T-helper 1 cell treated with Interleukin-12 subunit alpha and Interleukin-12 subunit beta and Interleukin-4 antibody, amounts not matched to agents 30 μg/mL and 1 μg/mL, for 36 hours (primary cell): Measurements from ENCODE around the gene KCNQ2.

ENCODE experiments used
- H3K27ac Mint-ChIP-seq: one replicate; pipeline ENCODE4 v1.8.0; 2021; ENCODE audit warnings: mild to moderate bottlenecking, mixed read lengths
- H3K27me3 Mint-ChIP-seq: one replicate; pipeline ENCODE4 v1.8.0; 2021; ENCODE audit warnings: low read depth, mixed read lengths
- H3K36me3 Mint-ChIP-seq: one replicate; pipeline ENCODE4 v1.8.0; 2021; ENCODE audit warnings: low read depth, mixed read lengths
- H3K4me1 Mint-ChIP-seq: one replicate; pipeline ENCODE4 v1.8.0; 2021; ENCODE audit warnings: low read depth, mixed read lengths
- H3K4me3 Mint-ChIP-seq: one replicate; pipeline ENCODE4 v1.8.0; 2021; ENCODE audit warnings: mild to moderate bottlenecking, moderate library complexity, mixed read lengths
- H3K9me3 Mint-ChIP-seq: one replicate; pipeline ENCODE4 v1.8.0; 2021; ENCODE audit warnings: mixed read lengths

Gene KCNQ2

GRCh38 chr20:63423751-63424150, 48.7 kb downstream of the KCNQ2 start:
- no peaks in the 10 kb centered on the region for H3K36me3 Mint-ChIP-seq
- no peaks in the 10 kb centered on the region for H3K9me3 Mint-ChIP-seq
- H3K4me1 Mint-ChIP-seq = no peaks in the 10 kb centered on the region

DNA sequence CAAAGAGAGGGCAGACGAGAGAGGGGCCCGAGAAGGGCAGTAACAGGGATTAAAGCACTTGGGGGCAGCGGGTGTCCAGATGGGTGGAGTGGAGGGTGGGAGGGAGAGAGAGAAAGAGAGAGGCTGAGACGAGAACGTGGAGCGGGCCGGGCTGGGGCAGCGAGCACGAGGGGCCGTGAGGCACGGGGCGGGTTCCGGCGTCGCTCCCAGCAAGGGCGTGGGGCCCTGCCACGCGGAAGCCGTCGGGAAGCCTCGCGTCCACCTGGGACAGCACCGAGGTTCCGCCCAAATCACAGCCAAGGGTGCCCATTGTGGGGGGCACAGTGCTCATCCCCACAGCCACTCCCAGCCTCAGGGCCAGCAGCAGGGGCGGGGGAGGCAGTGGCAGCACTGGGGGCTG, 49.8 kb downstream of the KCNQ2 start:
- no peaks in the 10 kb centered on the region for H3K36me3 Mint-ChIP-seq
- H3K27ac Mint-ChIP-seq = no peak overlapping the region
- no peaks in the 10 kb centered on the region for H3K9me3 Mint-ChIP-seq
- H3K4me1 Mint-ChIP-seq = no peaks in the 10 kb centered on the region
- H3K27me3 Mint-ChIP-seq = no peaks in the 10 kb centered on the region
- H3K4me3 Mint-ChIP-seq = no peak overlapping the region

More at GRCh38 chr20:63423751-63424150, 48.7 kb downstream of the KCNQ2 start:
- Mint-ChIP-seq H3K4me3 (no peak overlapping the region), H3K27me3 (no peaks in the 10 kb centered on the region), H3K27ac (no peak overlapping the region)

- no peaks in the 10 kb centered on the region for H3K9me3 Mint-ChIP-seq
- no peak overlapping the region for H3K27ac Mint-ChIP-seq
- no peaks in the 10 kb centered on the region for H3K4me1 Mint-ChIP-seq
- no peak overlapping the region for H3K4me3 Mint-ChIP-seq
- H3K27me3 Mint-ChIP-seq = no peaks in the 10 kb centered on the region
- H3K36me3 Mint-ChIP-seq = no peaks in the 10 kb centered on the region
These were observed 50.5 kb downstream of the KCNQ2 start for GRCh38 chr20:63421913-63422312.

- Mint-ChIP-seq H3K4me3 (no peak overlapping the region), H3K9me3 (no peaks in the 10 kb centered on the region), H3K4me1 (no peaks in the 10 kb centered on the region), H3K36me3 (no peaks in the 10 kb centered on the region), H3K27ac (no peak overlapping the region), H3K27me3 (no peaks in the 10 kb centered on the region)
These were observed 51.3 kb downstream of the KCNQ2 start for GRCh38 chr20:63421094-63421692.

DNA sequence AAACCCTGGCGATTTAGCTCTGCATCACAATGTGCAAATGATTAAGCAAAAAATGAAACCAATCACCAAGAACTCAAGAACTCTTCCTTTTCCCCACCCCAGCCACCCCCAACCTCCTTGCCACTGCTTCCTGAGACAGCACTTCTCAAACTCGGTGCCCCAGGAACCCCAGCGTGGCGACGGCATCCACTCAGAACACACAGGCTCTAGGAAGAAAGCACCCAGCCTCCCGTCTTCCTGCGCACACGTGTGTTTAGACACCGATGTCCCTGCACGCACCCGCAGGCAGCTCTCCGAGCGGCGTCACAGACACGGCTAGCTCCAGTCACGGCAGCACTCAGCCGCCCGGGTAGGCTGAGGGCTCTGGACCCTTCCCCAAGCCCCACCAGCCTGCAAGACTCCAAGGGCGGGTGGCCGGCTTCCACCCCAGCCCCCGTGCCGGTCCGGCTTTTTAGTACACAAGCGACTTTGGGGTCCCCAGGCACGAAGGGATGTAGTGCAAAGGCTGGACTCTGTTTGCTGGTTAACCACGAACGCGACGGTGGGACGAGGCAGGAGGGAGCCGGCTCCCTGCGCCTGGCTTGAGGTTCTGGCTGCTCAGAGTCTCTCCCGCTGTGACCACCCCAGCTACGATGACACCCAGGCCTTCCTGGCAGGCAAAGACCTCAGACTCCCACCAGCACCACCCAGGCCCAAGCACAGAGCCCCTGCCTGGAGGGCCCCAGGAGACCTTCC, 51.9 kb downstream of the KCNQ2 start:
- Mint-ChIP-seq H3K36me3 (no peaks in the 10 kb centered on the region), H3K4me3 (no peak overlapping the region), H3K27ac (no peak overlapping the region), H3K9me3 (no peaks in the 10 kb centered on the region), H3K4me1 (no peaks in the 10 kb centered on the region), H3K27me3 (no peaks in the 10 kb centered on the region)

GRCh38 chr20:63419299-63419698, 53.2 kb downstream of the KCNQ2 start:
- Mint-ChIP-seq H3K4me3 (no peak overlapping the region), H3K36me3 (no peaks in the 10 kb centered on the region), H3K9me3 (no peaks in the 10 kb centered on the region), H3K27me3 (no peaks in the 10 kb centered on the region), H3K4me1 (no peaks in the 10 kb centered on the region), H3K27ac (no peak overlapping the region)

DNA sequence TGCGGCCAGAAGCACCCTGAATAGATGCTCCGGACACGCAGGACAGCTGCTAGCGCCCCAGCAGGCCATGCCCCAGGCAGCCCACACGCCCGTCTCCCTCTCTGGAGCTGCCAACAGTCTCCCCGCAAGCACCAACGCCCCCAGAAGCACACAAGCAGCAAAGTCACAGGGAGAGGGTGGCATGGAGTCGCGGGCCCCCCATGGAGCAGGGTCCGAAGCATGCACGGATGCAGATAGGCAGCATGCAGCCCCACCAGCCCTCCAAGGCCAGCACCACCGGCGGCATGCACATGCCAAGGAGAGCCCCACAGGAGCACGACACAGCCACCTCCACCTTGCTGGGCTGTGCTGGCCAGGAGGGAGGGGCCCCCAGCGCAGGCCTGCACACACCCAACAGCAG, 53.8 kb downstream of the KCNQ2 start:
- Mint-ChIP-seq H3K27me3 (no peaks in the 10 kb centered on the region), H3K4me1 (no peaks in the 10 kb centered on the region), H3K27ac (no peak overlapping the region), H3K9me3 (no peaks in the 10 kb centered on the region), H3K36me3 (no peaks in the 10 kb centered on the region), H3K4me3 (no peak overlapping the region)

GRCh38 chr20:63417738-63418120, 54.7 kb downstream of the KCNQ2 start:
- no peak overlapping the region for H3K4me3 Mint-ChIP-seq
- no peaks in the 10 kb centered on the region for H3K36me3 Mint-ChIP-seq
- H3K9me3 Mint-ChIP-seq = no peaks in the 10 kb centered on the region
- no peaks in the 10 kb centered on the region for H3K4me1 Mint-ChIP-seq
- H3K27me3 Mint-ChIP-seq = no peaks in the 10 kb centered on the region
- no peak overlapping the region for H3K27ac Mint-ChIP-seq

- Mint-ChIP-seq H3K4me3 (no peak overlapping the region), H3K9me3 (no peaks in the 10 kb centered on the region), H3K27ac (no peak overlapping the region), H3K36me3 (no peaks in the 10 kb centered on the region), H3K27me3 (no peaks in the 10 kb centered on the region), H3K4me1 (no peaks in the 10 kb centered on the region)
These were observed 55.2 kb downstream of the KCNQ2 start for GRCh38 chr20:63417097-63417737.

DNA sequence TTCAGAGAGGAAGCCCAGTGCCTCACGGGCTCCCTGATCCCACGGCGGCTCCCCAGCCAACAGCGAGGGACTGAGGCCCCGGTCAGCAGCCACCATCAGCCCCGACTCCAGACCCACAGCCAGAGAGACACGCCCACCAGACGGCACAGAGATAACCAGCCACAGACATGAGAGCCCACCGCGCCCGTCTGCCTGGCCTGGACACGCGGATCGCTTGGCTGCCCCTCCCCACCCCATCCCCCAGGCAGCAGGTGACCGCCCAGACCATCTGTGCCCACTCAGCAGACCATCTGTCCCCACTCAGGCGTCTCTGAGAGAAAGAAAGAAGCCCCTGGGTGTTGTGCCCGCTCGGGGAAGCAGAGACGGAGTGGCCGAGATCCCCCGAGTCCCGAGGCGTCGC, 55.8 kb downstream of the KCNQ2 start:
- Mint-ChIP-seq H3K4me3 (no peak overlapping the region), H3K36me3 (no peaks in the 10 kb centered on the region), H3K9me3 (no peaks in the 10 kb centered on the region), H3K27me3 (no peaks in the 10 kb centered on the region), H3K27ac (no peak overlapping the region), H3K4me1 (peaks cover 1% of the 10 kb centered on the region)

GRCh38 chr20:63415647-63416391, 56.6 kb downstream of the KCNQ2 start:
- Mint-ChIP-seq H3K27me3 (no peaks in the 10 kb centered on the region), H3K27ac (no peak overlapping the region), H3K36me3 (no peaks in the 10 kb centered on the region), H3K4me3 (no peak overlapping the region), H3K9me3 (no peaks in the 10 kb centered on the region), H3K4me1 (peaks cover 3% of the 10 kb centered on the region)

DNA sequence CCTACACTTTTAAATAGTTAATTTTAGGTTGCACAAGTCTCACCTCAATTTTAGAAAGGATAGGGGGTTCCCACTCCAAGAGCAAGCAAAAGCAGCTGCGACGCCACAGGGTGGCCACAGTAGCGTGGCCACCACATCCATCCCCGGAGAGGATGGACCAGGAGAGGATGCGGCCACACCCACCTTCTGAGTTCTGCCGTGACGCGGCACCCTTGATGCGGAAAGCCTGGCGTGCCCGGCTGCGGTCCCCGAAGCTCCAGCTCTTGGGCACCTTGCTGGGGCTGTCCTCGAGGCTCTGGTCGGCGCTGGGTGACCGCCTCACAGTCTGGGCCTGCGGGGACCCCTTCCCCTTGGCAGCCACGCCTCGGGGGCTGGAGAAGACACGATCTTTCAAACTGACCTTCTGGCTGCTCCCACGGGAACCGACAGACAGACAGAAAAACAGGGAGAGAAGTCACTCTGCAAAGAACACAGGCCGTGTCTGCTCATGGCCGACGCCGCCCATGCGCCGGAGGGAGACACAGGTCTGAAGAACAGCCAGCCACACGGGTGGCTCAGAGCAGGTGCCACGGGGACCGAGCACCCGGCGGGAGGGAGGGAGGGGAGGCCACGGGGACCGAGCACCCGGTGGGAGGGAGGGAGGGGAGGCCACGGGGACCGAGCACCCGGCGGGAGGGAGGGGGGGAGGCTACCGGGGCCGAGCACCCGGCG, 57.6 kb downstream of the KCNQ2 start:
- no peaks in the 10 kb centered on the region for H3K36me3 Mint-ChIP-seq
- H3K4me1 Mint-ChIP-seq = peaks cover 3% of the 10 kb centered on the region
- H3K27me3 Mint-ChIP-seq = no peaks in the 10 kb centered on the region
- H3K4me3 Mint-ChIP-seq = no peak overlapping the region
- H3K27ac Mint-ChIP-seq = no peak overlapping the region
- H3K9me3 Mint-ChIP-seq = no peaks in the 10 kb centered on the region

DNA sequence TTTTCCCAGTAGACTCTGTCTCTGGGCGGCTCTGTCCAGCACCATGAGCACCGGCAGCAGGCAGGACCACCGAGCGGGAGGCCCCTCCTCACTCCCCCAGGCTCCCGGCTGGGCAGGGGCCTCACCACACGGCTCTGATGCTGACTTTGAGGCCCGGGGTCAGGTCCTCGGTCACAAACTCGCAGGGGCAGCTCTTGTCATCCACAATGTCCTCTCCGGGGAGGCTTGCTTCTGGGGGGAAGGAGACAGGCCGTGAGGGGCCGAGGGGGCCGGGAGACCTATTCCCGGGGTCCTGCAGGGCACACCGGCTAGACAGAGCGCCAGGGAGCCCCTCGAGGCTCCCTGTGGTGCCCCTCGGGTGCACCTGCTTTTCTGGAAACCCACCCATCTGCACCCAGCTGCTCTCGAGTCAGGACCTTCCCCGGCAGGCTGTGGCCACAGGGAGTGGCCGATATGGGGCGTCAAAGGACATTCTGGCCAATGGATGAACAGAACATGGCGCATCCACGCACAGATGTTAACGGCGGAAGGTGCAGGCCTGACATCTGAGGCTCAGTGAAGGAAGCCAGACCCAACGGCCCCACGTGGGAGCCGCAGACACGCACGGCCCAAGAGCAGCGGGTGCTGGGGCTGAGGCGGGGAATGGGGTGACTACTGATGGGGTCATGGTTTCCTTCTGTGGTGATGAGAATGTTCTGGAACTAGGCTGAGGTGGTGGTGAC, 58.3 kb downstream of the KCNQ2 start:
- H3K4me1 Mint-ChIP-seq = peaks cover 3% of the 10 kb centered on the region
- no peaks in the 10 kb centered on the region for H3K36me3 Mint-ChIP-seq
- H3K27me3 Mint-ChIP-seq = no peaks in the 10 kb centered on the region
- H3K9me3 Mint-ChIP-seq = no peaks in the 10 kb centered on the region
- H3K4me3 Mint-ChIP-seq = no peak overlapping the region
- no peak overlapping the region for H3K27ac Mint-ChIP-seq

DNA sequence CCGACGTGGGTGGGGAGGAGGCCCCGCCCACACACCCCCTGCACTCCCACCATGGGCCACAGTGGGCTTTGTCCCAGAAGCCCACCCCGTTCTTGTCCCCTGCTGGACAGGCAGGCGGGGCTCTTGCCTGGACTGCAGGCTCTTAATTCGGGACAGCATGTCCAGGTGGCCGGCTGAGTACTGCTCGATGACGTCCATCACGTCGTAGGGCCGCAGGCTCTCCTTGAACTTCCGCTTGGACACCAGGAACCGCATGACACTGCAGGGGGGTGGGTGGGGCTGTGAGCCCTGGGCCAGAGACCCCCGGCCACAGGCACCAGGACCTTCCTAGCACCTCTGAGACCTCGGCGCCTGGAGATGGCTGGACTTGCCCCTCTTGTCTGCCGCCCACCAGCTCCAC, 59.1 kb downstream of the KCNQ2 start:
- Mint-ChIP-seq H3K9me3 (no peaks in the 10 kb centered on the region), H3K4me1 (peaks cover 3% of the 10 kb centered on the region), H3K4me3 (no peak overlapping the region), H3K27me3 (no peaks in the 10 kb centered on the region), H3K36me3 (no peaks in the 10 kb centered on the region), H3K27ac (no peak overlapping the region)
